ENCODE results near the gene RHCE. TPM values are rescaled to one million over a fixed set of nuclear protein-coding genes. Genes with fewer than 3 reads are reported as not detected.
"Not testable (repeated sequence)": the region's sequence is repeated elsewhere in the genome, so short reads cannot be mapped to it uniquely, and the experiment has no call there.

Gene RHCE
- total RNA-seq, 4 donors from 2014 or later = not detected

GRCh38 chr1:25329950-25330349, 90.7 kb downstream of the RHCE start:
- H3K4me1 ChIP-seq; H3K36me3 ChIP-seq; H3K9me3 ChIP-seq; H3K27me3 ChIP-seq; in situ Hi-C loops (cut with MboI; ENCODE audit: low pct_ligation_motif_present in 1 of 4, low pct_unique_long_range_greater_than_20kb in 1 of 4, low sequenced_read_pairs in 3 of 4); intact Hi-C loops (cut with DNase I; ENCODE audit: low total_unique reads); H3K27ac ChIP-seq; DNase-seq; H3K4me3 ChIP-seq: not testable (repeated sequence)
- 30 to 60% methylated on average over 1 to 2 of the region's 5 CpGs for WGBS, 2 donors (ENCODE audit: low coverage in 1 of 2)

GRCh38 chr1:25329336-25329735, 91.3 kb downstream of the RHCE start:
- H3K27me3 ChIP-seq; DNase-seq; H3K9me3 ChIP-seq; H3K4me1 ChIP-seq; intact Hi-C loops (cut with DNase I; ENCODE audit: low total_unique reads); H3K4me3 ChIP-seq; H3K36me3 ChIP-seq; in situ Hi-C loops (cut with MboI; ENCODE audit: low pct_ligation_motif_present in 1 of 4, low pct_unique_long_range_greater_than_20kb in 1 of 4, low sequenced_read_pairs in 3 of 4): not testable (repeated sequence)
- peak overlapping the region in 1 of 4 donors; percentile 37 for H3K27ac ChIP-seq
- WGBS, 2 donors (ENCODE audit: low coverage in 1 of 2) = 93 to 94% methylated on average over 3 to 5 of the region's 5 CpGs

GRCh38 chr1:25328791-25329185, 91.8 kb downstream of the RHCE start:
- H3K36me3 ChIP-seq; H3K4me1 ChIP-seq; H3K9me3 ChIP-seq; H3K27me3 ChIP-seq; H3K4me3 ChIP-seq; intact Hi-C loops (cut with DNase I; ENCODE audit: low total_unique reads); H3K27ac ChIP-seq; in situ Hi-C loops (cut with MboI; ENCODE audit: low pct_ligation_motif_present in 1 of 4, low pct_unique_long_range_greater_than_20kb in 1 of 4, low sequenced_read_pairs in 3 of 4); DNase-seq: not testable (repeated sequence)
- WGBS, 2 donors (ENCODE audit: low coverage in 1 of 2) = 79% methylated on average over 4 of the region's 4 CpGs; no CpG with 5 or more reads in 1 of the 2 donors

- intact Hi-C loops (cut with DNase I; ENCODE audit: low total_unique reads); H3K27me3 ChIP-seq: not testable (repeated sequence)
Measured at GRCh38 chr1:25327864-25328790, 92.5 kb downstream of the RHCE start.

GRCh38 chr1:25324407-25324806, 96.2 kb downstream of the RHCE start:
- H3K4me1 ChIP-seq; H3K27me3 ChIP-seq; H3K27ac ChIP-seq; H3K36me3 ChIP-seq; DNase-seq; intact Hi-C loops (cut with DNase I; ENCODE audit: low total_unique reads); H3K4me3 ChIP-seq; H3K9me3 ChIP-seq; in situ Hi-C loops (cut with MboI; ENCODE audit: low pct_ligation_motif_present in 1 of 4, low pct_unique_long_range_greater_than_20kb in 1 of 4, low sequenced_read_pairs in 3 of 4): not testable (repeated sequence)
- 97% methylated on average over 2 of the region's 3 CpGs; no CpG with 5 or more reads in 1 of the 2 donors for WGBS, 2 donors (ENCODE audit: low coverage in 1 of 2)

More at GRCh38 chr1:25327864-25328790, 92.5 kb downstream of the RHCE start:
- H3K9me3 ChIP-seq; H3K4me1 ChIP-seq; in situ Hi-C loops (cut with MboI; ENCODE audit: low pct_ligation_motif_present in 1 of 4, low pct_unique_long_range_greater_than_20kb in 1 of 4, low sequenced_read_pairs in 3 of 4); H3K27ac ChIP-seq; H3K4me3 ChIP-seq; H3K36me3 ChIP-seq; DNase-seq: not testable (repeated sequence)
- WGBS, 2 donors (ENCODE audit: low coverage in 1 of 2) = no CpG with 5 or more reads among the region's 17 CpGs

- H3K27ac ChIP-seq; H3K9me3 ChIP-seq; H3K27me3 ChIP-seq; in situ Hi-C loops (cut with MboI; ENCODE audit: low pct_ligation_motif_present in 1 of 4, low pct_unique_long_range_greater_than_20kb in 1 of 4, low sequenced_read_pairs in 3 of 4); H3K4me1 ChIP-seq; H3K36me3 ChIP-seq; H3K4me3 ChIP-seq; intact Hi-C loops (cut with DNase I; ENCODE audit: low total_unique reads); DNase-seq: not testable (repeated sequence)
- WGBS, 2 donors (ENCODE audit: low coverage in 1 of 2) = 96% methylated on average over 8 of the region's 9 CpGs; no CpG with 5 or more reads in 1 of the 2 donors
Measured at GRCh38 chr1:25322127-25322526, 98.5 kb downstream of the RHCE start.

- H3K27me3 ChIP-seq; H3K27ac ChIP-seq; H3K4me1 ChIP-seq; intact Hi-C loops (cut with DNase I; ENCODE audit: low total_unique reads); H3K9me3 ChIP-seq; in situ Hi-C loops (cut with MboI; ENCODE audit: low pct_ligation_motif_present in 1 of 4, low pct_unique_long_range_greater_than_20kb in 1 of 4, low sequenced_read_pairs in 3 of 4); DNase-seq; H3K36me3 ChIP-seq; H3K4me3 ChIP-seq: not testable (repeated sequence)
- whole genome bisulfite sequencing, 2 donors (ENCODE audit: low coverage in 1 of 2) = 87 to 96% methylated on average over 5 to 9 of the region's 9 CpGs
Measured at GRCh38 chr1:25320314-25320938, 100.2 kb downstream of the RHCE start.

- in situ Hi-C loops (cut with MboI; ENCODE audit: low pct_ligation_motif_present in 1 of 4, low pct_unique_long_range_greater_than_20kb in 1 of 4, low sequenced_read_pairs in 3 of 4); H3K4me1 ChIP-seq; H3K27ac ChIP-seq; DNase-seq; H3K27me3 ChIP-seq; H3K4me3 ChIP-seq; H3K36me3 ChIP-seq; H3K9me3 ChIP-seq; intact Hi-C loops (cut with DNase I; ENCODE audit: low total_unique reads): not testable (repeated sequence)
Measured at GRCh38 chr1:25312806-25313470, 107.7 kb downstream of the RHCE start.
